Mesendoderm (in vitro differentiated cells): ENCODE results near the gene MUC12.
A peak's percentile ranks its signal among the peaks of the same experiment; 100 is the strongest.

ENCODE experiments used
- DNase-seq: peaks from one replicate; pipeline ENCODE4 v3.0.0; 2013
- H2AK5ac ChIP-seq: 2 replicates; pipeline ENCODE4 v1.6.1; 2013; ENCODE audit warnings: low read length, inconsistent platforms
- H2BK120ac ChIP-seq: 2 replicates; pipeline ENCODE4 v1.6.1; 2013; ENCODE audit warnings: low read depth, mild to moderate bottlenecking, low read length, moderate library complexity, mixed read lengths
- H2BK15ac ChIP-seq: replicated peaks from 2 replicates; pipeline ENCODE4 v1.6.1; 2013; ENCODE audit warnings: low read depth, mild to moderate bottlenecking, moderate library complexity
- H2BK5ac ChIP-seq: 2 replicates; pipeline ENCODE4 v1.6.1; 2013; ENCODE audit warnings: low read length, inconsistent platforms
- H3K18ac ChIP-seq: 2 replicates; pipeline ENCODE4 v1.6.1; 2013; ENCODE audit warnings: mild to moderate bottlenecking, low read length, mixed read lengths
- H3K23ac ChIP-seq: one replicate; pipeline ENCODE4 v1.6.1; 2013; ENCODE audit warnings: low read length
- H3K27ac ChIP-seq: 2 replicates; pipeline ENCODE4 v1.5.1; 2013; ENCODE audit warnings: low read depth, mild to moderate bottlenecking, inconsistent platforms, low read length, moderate library complexity
- H3K27me3 ChIP-seq: 2 replicates; pipeline ENCODE4 v1.6.1; 2013; ENCODE audit warnings: low read length, control low read depth, mild to moderate bottlenecking, inconsistent platforms; ENCODE audit not compliant: insufficient read depth, poor library complexity
- H3K36me3 ChIP-seq: 2 replicates; pipeline ENCODE4 v1.6.1; 2013; ENCODE audit warnings: low read length, inconsistent platforms; ENCODE audit not compliant: control insufficient read depth, insufficient read depth
- H3K4ac ChIP-seq: one replicate; pipeline ENCODE4 v1.6.1; 2013; ENCODE audit warnings: low read depth, mild to moderate bottlenecking, low read length, moderate library complexity
- H3K4me1 ChIP-seq: 2 replicates; pipeline ENCODE4 v1.6.1; 2013; ENCODE audit warnings: low read depth, low read length, inconsistent platforms; ENCODE audit not compliant: control insufficient read depth
- H3K4me2 ChIP-seq: 2 replicates; pipeline ENCODE4 v1.6.1; 2013; ENCODE audit warnings: low read length
- H3K4me3 ChIP-seq: 2 replicates; pipeline ENCODE4 v1.5.1; 2013; ENCODE audit warnings: mild to moderate bottlenecking, low read length
- H3K56ac ChIP-seq: one replicate; pipeline ENCODE4 v1.6.1; 2013; ENCODE audit warnings: low read length
- H3K79me1 ChIP-seq: 2 replicates; pipeline ENCODE4 v1.6.1; 2013; ENCODE audit warnings: low read length, inconsistent platforms
- H3K79me2 ChIP-seq: 2 replicates; pipeline ENCODE4 v1.6.1; 2013; ENCODE audit warnings: mild to moderate bottlenecking, low read length; ENCODE audit not compliant: control insufficient read depth, insufficient read depth
- H3K9ac ChIP-seq: 2 replicates; pipeline ENCODE4 v1.6.1; 2013; ENCODE audit warnings: low read length, inconsistent platforms
- H4K5ac ChIP-seq: one replicate; pipeline ENCODE4 v1.6.1; 2013; ENCODE audit warnings: low read length
- H4K8ac ChIP-seq: one replicate; pipeline ENCODE4 v1.6.1; 2013; ENCODE audit warnings: low read depth, mild to moderate bottlenecking, control low read depth, low read length, moderate library complexity
- WGBS: extraction: QIAGEN DNeasy Blood & Tissue Kit; methylation state at CpG from one replicate; pipeline ENCODE4 v1.1.7; 2013; ENCODE audit warnings: low lambda C conversion rate, missing lambda C conversion rate; ENCODE audit not compliant: insufficient coverage; ENCODE audit errors: extremely low coverage; 5-methylcytosine and 5-hydroxymethylcytosine counted together

MUC12 gene

GRCh38 chr7:100946766-100947365 is 22.5 kb upstream of the MUC12 start:
- no peak overlapping the region for H3K56ac ChIP-seq
- no peaks in the 10 kb centered on the region for H3K27me3 ChIP-seq
- H3K4me2 ChIP-seq = no peak overlapping the region
- H3K23ac ChIP-seq = no peak overlapping the region
- no peak overlapping the region for H2AK5ac ChIP-seq
- H3K36me3 ChIP-seq = no peaks in the 10 kb centered on the region
- no peak overlapping the region for H2BK120ac ChIP-seq
- H3K18ac ChIP-seq = no peak overlapping the region
- peaks cover 12% of the 10 kb centered on the region for H3K4me1 ChIP-seq
- H3K4ac ChIP-seq = no peak overlapping the region
- no peak overlapping the region for H2BK15ac ChIP-seq
- no peak overlapping the region for H3K27ac ChIP-seq
- H3K4me3 ChIP-seq = no peak overlapping the region
- H3K79me2 ChIP-seq = no peaks in the 10 kb centered on the region
- no peak for DNase-seq
- no peak overlapping the region for H3K9ac ChIP-seq
- WGBS = no CpG with 5 or more reads among the region's 11 CpGs
- no peaks in the 10 kb centered on the region for H3K79me1 ChIP-seq
- no peak overlapping the region for H4K8ac ChIP-seq
- no peak overlapping the region for H4K5ac ChIP-seq
- no peak overlapping the region for H2BK5ac ChIP-seq

- no peak overlapping the region for H2AK5ac ChIP-seq
- WGBS = no CpG with 5 or more reads among the region's 5 CpGs
- H3K4me2 ChIP-seq = no peak overlapping the region
- no peak overlapping the region for H2BK5ac ChIP-seq
- no peaks in the 10 kb centered on the region for H3K79me1 ChIP-seq
- no peak overlapping the region for H2BK120ac ChIP-seq
- no peak overlapping the region for H2BK15ac ChIP-seq
- no peak overlapping the region for H4K5ac ChIP-seq
- no peak overlapping the region for H3K4ac ChIP-seq
- H3K23ac ChIP-seq = no peak overlapping the region
- no peak overlapping the region for H3K18ac ChIP-seq
- no peak overlapping the region for H3K9ac ChIP-seq
- H3K27ac ChIP-seq = no peak overlapping the region
- no peaks in the 10 kb centered on the region for H3K27me3 ChIP-seq
- no peak overlapping the region for H4K8ac ChIP-seq
- no peak overlapping the region for H3K4me3 ChIP-seq
- H3K79me2 ChIP-seq = no peaks in the 10 kb centered on the region
- peaks cover 10% of the 10 kb centered on the region for H3K4me1 ChIP-seq
- no peak overlapping the region for H3K56ac ChIP-seq
- H3K36me3 ChIP-seq = no peaks in the 10 kb centered on the region
- DNase-seq = no peak
Observed at GRCh38 chr7:100947792-100948191, 21.6 kb upstream of the MUC12 start.

GRCh38 chr7:100949227-100949932 is 20.0 kb upstream of the MUC12 start, which contains the start of gene MUC3A:
Gene MUC3A, plus strand, starts transcription at chr7:100949534. Its CDS starts 91 bp downstream, at chr7:100949625.
- Histone ChIP-seq H3K4me2 (peak within 1 kb of the TSS; percentile 2), H4K5ac (no peak within 1 kb of the TSS), H3K4me3 (no peak within 1 kb of the TSS), H3K4me1 (peaks cover 10% of the 10 kb centered on the region), H3K79me2 (no peaks in the 10 kb centered on the region), H3K79me1 (no peaks in the 10 kb centered on the region), H3K9ac (peak within 1 kb of the TSS; percentile 37), H3K4ac (peak within 1 kb of the TSS; percentile 47), H3K27ac (no peak within 1 kb of the TSS), H2BK120ac (no peak within 1 kb of the TSS), H2BK5ac (peak within 1 kb of the TSS; percentile 66), H3K56ac (peak within 1 kb of the TSS; percentile 66), H4K8ac (no peak within 1 kb of the TSS), H3K23ac (no peak within 1 kb of the TSS), H3K18ac (peak within 1 kb of the TSS; percentile 16), H3K27me3 (no peaks in the 10 kb centered on the region), H2BK15ac (no peak within 1 kb of the TSS), H2AK5ac (peak within 1 kb of the TSS; percentile 63), H3K36me3 (no peaks in the 10 kb centered on the region)
- WGBS = no CpG with 5 or more reads among the region's 24 CpGs
- DNase-seq = peak; percentile 45

- no peak overlapping the region for H2BK5ac ChIP-seq
- no peak overlapping the region for H4K8ac ChIP-seq
- H4K5ac ChIP-seq = no peak overlapping the region
- no peak overlapping the region for H3K23ac ChIP-seq
- no peak overlapping the region for H2BK120ac ChIP-seq
- peak overlapping the region; percentile 66 for H3K56ac ChIP-seq
- peak overlapping the region; percentile 47 for H3K4ac ChIP-seq
- H3K4me2 ChIP-seq = no peak overlapping the region
- WGBS = no CpG with 5 or more reads among the region's 15 CpGs
- no peak overlapping the region for H2BK15ac ChIP-seq
- H3K36me3 ChIP-seq = no peaks in the 10 kb centered on the region
- H3K79me1 ChIP-seq = no peaks in the 10 kb centered on the region
- H3K9ac ChIP-seq = peak overlapping the region; percentile 37
- peak overlapping the region; percentile 16 for H3K18ac ChIP-seq
- H3K27ac ChIP-seq = no peak overlapping the region
- H2AK5ac ChIP-seq = peak overlapping the region; percentile 63
- peaks cover 10% of the 10 kb centered on the region for H3K4me1 ChIP-seq
- no peak overlapping the region for H3K4me3 ChIP-seq
- no peaks in the 10 kb centered on the region for H3K27me3 ChIP-seq
- H3K79me2 ChIP-seq = no peaks in the 10 kb centered on the region
- DNase-seq = peak; percentile 38
Observed at GRCh38 chr7:100949933-100950443, 19.4 kb upstream of the MUC12 start.

GRCh38 chr7:100951172-100951571 is 18.2 kb upstream of the MUC12 start:
- no peak overlapping the region for H3K27ac ChIP-seq
- no peak overlapping the region for H3K4me3 ChIP-seq
- no peak overlapping the region for H2BK5ac ChIP-seq
- H2BK15ac ChIP-seq = no peak overlapping the region
- H3K79me2 ChIP-seq = no peaks in the 10 kb centered on the region
- WGBS = no CpG with 5 or more reads among the region's 6 CpGs
- H3K4me2 ChIP-seq = no peak overlapping the region
- DNase-seq = peak; percentile 96
- H3K4ac ChIP-seq = no peak overlapping the region
- H2BK120ac ChIP-seq = no peak overlapping the region
- H3K9ac ChIP-seq = peak overlapping the region; percentile 37
- no peaks in the 10 kb centered on the region for H3K27me3 ChIP-seq
- H3K56ac ChIP-seq = peak overlapping the region; percentile 66
- no peak overlapping the region for H3K23ac ChIP-seq
- no peak overlapping the region for H4K5ac ChIP-seq
- no peak overlapping the region for H4K8ac ChIP-seq
- no peaks in the 10 kb centered on the region for H3K79me1 ChIP-seq
- H3K18ac ChIP-seq = no peak overlapping the region
- H3K4me1 ChIP-seq = peaks cover 10% of the 10 kb centered on the region
- H3K36me3 ChIP-seq = peaks cover 1% of the 10 kb centered on the region
- no peak overlapping the region for H2AK5ac ChIP-seq
